Astrocyte (in vitro differentiated cells and primary cell): ENCODE results near the gene SLC26A5.

Experiments
- CTCF ChIP-seq: IDR thresholded peaks from 2 replicates; pipeline ENCODE4 v1.5.1; 2011; ENCODE audit warnings: low read depth, mild to moderate bottlenecking, inconsistent platforms, low read length, moderate library complexity; ENCODE audit not compliant: insufficient read depth
- EZH2 ChIP-seq: IDR thresholded peaks from 2 replicates; pipeline ENCODE4 v1.6.1; 2012; ENCODE audit warnings: mild to moderate bottlenecking, low read length, inconsistent platforms; ENCODE audit not compliant: insufficient read depth

GRCh38 chr7:103420857-103421384 lies 25.1 kb downstream of the SLC26A5 start:
- TF ChIP-seq CTCF (no peak), EZH2 (no peak)
